Lower leg skin (tissue), 3 donors: Measurements from ENCODE around the gene BCAR3.

ENCODE experiments used
- POLR2A ChIP-seq, 2 donors: fragments of 450-650 bp; IDR thresholded peaks; one replicate each; pipeline ENCODE4 v1.6.1; 2016 to 2017; ENCODE audit warnings: antibody characterized with exemption in 2 of 2, mild to moderate bottlenecking in 1 of 2, moderate library complexity in 1 of 2
- TF ChIP-seq, protein P1 (sequence below), 3 donors: fragments of 450-650 bp; IDR thresholded peaks; one replicate each; pipeline ENCODE4 v1.5.1; 2016; ENCODE audit warnings: antibody characterized with exemption in 3 of 3, mild to moderate bottlenecking in 3 of 3, moderate library complexity in 2 of 3

DNA sequence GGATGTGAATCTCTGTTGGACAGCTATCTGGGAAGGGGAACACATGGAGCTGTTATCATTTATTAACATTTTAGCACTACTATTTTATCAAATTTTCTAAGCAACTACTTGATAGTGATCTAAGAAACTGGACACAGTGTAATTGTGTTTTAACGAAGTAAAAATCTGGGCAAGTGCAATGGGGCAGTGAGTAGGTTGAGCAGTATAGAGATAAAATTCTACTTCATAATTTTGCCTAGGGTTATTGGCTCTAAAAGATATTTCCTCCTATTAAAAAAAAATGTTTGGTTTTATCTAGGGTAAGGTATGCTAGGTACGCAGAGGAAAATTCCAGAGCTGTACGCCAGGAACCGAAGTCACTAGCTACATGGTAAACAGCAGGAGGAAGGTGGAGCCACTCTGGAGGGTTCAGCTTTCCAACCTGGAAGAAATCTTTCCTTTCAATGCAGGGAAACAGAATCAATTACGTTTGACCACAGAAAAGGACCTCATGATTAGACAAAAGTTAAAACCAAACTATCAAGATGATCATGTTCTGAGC, 43.3 kb downstream of the BCAR3 start:
- no peak for TF ChIP-seq POLR2A (IDR thresholded peaks at IDR 0.05)
- TF ChIP-seq, protein P1, sequence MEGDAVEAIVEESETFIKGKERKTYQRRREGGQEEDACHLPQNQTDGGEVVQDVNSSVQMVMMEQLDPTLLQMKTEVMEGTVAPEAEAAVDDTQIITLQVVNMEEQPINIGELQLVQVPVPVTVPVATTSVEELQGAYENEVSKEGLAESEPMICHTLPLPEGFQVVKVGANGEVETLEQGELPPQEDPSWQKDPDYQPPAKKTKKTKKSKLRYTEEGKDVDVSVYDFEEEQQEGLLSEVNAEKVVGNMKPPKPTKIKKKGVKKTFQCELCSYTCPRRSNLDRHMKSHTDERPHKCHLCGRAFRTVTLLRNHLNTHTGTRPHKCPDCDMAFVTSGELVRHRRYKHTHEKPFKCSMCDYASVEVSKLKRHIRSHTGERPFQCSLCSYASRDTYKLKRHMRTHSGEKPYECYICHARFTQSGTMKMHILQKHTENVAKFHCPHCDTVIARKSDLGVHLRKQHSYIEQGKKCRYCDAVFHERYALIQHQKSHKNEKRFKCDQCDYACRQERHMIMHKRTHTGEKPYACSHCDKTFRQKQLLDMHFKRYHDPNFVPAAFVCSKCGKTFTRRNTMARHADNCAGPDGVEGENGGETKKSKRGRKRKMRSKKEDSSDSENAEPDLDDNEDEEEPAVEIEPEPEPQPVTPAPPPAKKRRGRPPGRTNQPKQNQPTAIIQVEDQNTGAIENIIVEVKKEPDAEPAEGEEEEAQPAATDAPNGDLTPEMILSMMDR (IDR thresholded peaks at IDR 0.05), result no peak
